ENCODE results near the gene COL25A1.

COL25A1 gene

DNA sequence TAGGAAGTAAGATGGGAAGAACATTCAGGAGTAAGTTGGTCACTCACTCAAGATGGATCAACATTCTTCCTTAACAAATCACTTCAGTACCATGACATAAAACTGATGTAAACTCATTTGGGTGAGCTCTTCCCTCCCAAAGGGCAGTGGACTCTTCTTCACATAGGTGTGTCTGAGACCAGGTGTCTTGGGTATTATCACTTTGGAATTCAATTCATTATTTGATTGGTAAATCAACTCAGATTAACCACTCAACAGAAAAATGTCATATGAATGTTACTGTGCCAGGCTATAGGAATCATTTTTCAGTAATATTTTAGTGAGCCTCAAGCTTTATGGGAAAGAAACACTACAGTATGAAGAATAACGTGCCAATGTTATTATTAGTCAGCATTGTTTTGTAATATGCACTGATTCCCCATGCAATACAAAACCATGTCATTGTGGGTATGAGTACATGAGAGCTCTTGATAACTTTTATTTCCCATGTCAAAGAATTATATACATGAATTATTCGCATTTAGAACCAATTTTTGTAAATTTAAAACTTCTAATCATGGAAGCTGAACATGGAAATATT, 481.0 kb downstream of the COL25A1 start:
- DNase-seq (ENCODE audit: low read depth): no peak
- no peak overlapping the region for H3K4me3 ChIP-seq (ENCODE audit: low read depth, low read length)

GRCh38 chr4:108820492-108821350, 481.7 kb downstream of the COL25A1 start:
- H3K4me3 ChIP-seq (ENCODE audit: low read depth, low read length): no peak overlapping the region

DNA sequence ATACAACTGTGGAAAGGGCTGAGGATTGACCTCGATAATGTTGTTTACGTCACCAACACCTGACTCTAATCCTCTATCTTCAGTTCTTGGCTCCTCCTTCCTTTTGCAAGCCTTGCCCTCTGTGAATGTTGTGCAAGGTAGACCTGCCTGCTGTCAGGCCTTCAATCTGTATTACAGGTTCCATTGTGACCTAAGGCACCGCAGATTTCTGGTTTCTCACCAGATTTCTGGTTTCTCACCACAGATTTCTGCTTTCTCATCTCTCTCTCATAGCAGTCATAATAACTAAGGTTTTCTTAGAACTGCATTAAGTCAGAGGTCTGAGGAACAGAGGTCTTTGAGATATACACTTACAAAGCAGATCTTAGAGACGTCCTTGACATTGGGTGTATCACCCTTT, 488.1 kb downstream of the COL25A1 start:
- no peak for DNase-seq (ENCODE audit: low read depth)
- no peak overlapping the region for H3K4me3 ChIP-seq (ENCODE audit: low read depth, low read length)

More at GRCh38 chr4:108820492-108821350, 481.7 kb downstream of the COL25A1 start:
- DNase-seq (ENCODE audit: low read depth): no peak

DNA sequence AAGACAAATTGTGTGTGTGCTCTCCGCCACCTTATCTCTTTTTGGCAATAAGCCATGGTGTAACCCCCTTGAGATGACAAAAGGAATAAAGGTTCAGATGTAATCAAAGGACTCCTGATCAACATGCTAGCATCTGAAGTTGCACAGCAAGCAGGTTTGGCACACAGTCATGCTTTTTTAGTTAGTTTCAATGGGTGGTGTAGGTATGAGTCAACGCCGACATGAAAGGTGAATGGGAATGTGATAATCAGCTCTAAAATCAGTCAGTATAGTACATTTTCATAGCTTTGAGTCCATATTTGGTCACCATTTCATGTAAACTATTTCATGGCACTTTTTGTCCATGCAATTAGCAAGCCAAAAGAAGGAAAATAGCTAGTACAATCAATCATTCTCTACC, 489.2 kb downstream of the COL25A1 start:
- H3K4me3 ChIP-seq (ENCODE audit: low read depth, low read length): no peak overlapping the region
- DNase-seq (ENCODE audit: low read depth): no peak

DNA sequence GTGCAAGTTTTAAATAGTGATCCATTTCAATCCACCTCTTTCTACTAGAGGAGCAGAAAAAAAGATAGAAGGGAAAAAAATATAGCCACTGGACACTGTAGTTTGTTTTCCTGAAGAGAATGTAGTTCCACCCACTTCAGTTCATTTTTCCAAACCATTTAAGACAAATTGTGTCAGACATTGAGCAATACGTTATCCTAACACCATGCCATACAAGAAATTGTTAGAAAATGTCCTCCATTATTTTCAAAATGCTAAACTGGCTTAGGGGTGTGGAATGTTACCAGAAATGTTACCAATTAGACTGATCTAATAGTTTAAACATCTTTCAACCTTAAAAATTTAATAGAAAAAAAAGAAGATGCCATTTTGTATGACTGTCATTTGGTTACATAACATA, 491.0 kb downstream of the COL25A1 start:
- no peak overlapping the region for H3K4me3 ChIP-seq (ENCODE audit: low read depth, low read length)
- no peak for DNase-seq (ENCODE audit: low read depth)

DNA sequence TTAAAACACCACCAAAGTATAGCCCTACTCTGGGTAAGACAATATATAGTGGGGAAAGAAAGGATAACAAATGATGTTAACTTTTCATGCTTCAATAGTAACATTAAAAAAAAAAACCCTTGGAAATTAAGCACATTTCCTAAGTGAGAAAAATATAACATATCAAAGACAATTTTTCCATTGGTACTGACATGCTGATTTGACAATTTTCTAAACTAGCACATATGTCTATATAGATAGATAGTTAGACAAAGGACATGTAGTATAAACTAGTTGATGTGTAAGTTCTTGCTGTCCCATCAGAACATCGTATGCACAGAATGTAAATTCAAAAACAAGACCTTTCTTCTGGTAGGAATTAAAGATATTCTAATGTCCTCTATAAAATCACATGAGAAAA, 492.4 kb downstream of the COL25A1 start:
- no peak overlapping the region for H3K4me3 ChIP-seq (ENCODE audit: low read depth, low read length)
- DNase-seq (ENCODE audit: low read depth): no peak

DNA sequence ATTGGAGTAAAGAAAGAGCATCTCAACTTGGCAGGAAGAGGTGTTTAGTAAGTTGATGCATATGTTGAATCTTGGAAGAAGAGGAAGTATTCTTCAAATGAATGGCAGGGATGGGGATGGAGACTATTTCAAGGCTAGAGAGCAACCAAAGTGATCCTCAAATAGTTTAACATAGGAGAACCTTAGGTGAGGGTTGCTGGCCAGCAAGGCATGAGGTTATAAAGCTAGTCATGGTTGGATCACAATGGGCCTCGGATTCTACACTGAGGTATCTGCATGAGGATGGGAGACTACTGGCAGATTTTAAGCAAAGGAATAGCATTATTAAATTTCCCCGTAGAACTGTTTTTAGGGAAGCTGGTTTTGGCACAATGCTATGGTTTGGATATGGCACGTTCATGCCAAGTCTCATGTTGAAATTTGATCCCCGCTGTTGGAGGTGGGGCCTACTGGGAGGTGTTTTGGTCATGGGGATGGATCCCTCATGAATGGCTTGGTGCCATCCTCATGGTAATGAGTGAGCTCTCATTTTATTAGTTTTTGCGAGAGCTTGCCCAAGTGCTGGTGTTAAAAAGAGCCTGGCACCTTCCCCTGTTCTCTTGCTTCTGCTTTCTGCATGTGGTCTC, 497.7 kb downstream of the COL25A1 start:
- no peak for DNase-seq (ENCODE audit: low read depth)
- H3K4me3 ChIP-seq (ENCODE audit: low read depth, low read length): no peak overlapping the region

- no peak for DNase-seq (ENCODE audit: low read depth)
- no peak overlapping the region for H3K4me3 ChIP-seq (ENCODE audit: low read depth, low read length)
Observed at GRCh38 chr4:108799306-108799705, 503.2 kb downstream of the COL25A1 start.

- no peak overlapping the region for H3K4me3 ChIP-seq (ENCODE audit: low read depth, low read length)
- no peak for DNase-seq (ENCODE audit: low read depth)
Observed at GRCh38 chr4:108796173-108796572, 506.3 kb downstream of the COL25A1 start.

GRCh38 chr4:108795733-108796132, 506.7 kb downstream of the COL25A1 start:
- H3K4me3 ChIP-seq (ENCODE audit: low read depth, low read length): no peak overlapping the region
- DNase-seq (ENCODE audit: low read depth): no peak

DNA sequence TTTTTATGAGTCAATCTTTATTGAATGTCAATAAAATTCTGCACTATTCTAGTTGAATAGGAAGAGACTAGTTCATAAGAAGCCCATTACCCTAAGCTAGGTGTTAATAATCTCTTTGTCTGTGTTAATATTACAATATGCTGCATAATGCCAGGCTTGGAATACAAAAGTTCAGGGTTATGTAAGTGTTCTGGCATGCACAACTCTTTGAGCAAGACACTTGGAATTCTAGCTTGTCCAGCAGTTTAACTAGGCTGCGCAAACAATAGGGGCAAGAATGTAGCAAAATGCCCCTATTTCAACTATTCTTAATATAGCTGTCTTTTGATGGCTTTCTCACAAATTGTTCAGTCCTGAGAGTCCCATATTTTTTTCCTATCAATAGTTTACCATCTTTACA, 508.3 kb downstream of the COL25A1 start:
- no peak overlapping the region for H3K4me3 ChIP-seq (ENCODE audit: low read depth, low read length)
- DNase-seq (ENCODE audit: low read depth): no peak

GRCh38 chr4:108793415-108793814, 509.0 kb downstream of the COL25A1 start:
- no peak overlapping the region for H3K4me3 ChIP-seq (ENCODE audit: low read depth, low read length)
- DNase-seq (ENCODE audit: low read depth): no peak

DNA sequence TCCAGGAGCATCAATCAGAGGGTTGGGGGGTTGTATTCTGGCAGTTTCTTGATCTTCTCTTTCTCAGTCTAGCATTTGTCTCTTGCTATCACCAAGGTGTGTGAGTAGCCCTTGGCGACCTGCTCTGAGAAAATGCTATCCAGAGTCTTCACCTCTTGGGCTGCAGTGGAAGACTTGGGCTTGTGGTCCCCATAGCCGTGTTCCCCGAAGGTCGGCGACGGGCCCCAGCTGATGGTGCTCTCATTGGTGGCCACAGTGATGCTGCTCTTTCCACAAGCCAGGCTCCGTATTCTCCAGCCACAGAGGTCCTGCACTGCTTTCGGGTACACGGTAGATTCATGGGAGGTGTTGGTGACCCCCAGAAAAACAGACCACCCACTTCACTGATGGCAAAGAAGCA, 513.7 kb downstream of the COL25A1 start:
- no peak overlapping the region for H3K4me3 ChIP-seq (ENCODE audit: low read depth, low read length)
- DNase-seq (ENCODE audit: low read depth): no peak

DNA sequence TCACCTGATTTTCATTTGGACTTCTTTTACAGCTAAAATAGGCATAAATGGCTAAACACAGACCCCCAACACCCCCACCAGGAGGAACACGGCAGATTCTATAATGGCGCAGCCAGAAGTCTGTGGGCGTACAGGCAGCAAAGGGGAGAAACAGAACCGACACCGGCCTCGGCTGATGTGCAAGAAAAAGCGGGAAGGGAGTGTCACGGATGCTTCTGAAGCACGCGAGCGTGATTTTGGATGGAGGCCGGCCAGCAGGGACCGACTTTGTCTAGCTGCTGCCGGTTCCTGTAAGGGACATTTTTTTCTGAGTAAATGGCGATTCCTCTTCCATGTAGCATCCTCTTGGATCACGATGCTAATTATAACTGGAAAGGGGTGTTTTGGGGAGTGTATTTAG, 514.7 kb downstream of the COL25A1 start:
- H3K4me3 ChIP-seq (ENCODE audit: low read depth, low read length): no peak overlapping the region
- DNase-seq (ENCODE audit: low read depth): no peak

- H3K4me3 ChIP-seq (ENCODE audit: low read depth, low read length): no peak overlapping the region
- no peak for DNase-seq (ENCODE audit: low read depth)
Observed at GRCh38 chr4:108787106-108787505, 515.4 kb downstream of the COL25A1 start.

DNA sequence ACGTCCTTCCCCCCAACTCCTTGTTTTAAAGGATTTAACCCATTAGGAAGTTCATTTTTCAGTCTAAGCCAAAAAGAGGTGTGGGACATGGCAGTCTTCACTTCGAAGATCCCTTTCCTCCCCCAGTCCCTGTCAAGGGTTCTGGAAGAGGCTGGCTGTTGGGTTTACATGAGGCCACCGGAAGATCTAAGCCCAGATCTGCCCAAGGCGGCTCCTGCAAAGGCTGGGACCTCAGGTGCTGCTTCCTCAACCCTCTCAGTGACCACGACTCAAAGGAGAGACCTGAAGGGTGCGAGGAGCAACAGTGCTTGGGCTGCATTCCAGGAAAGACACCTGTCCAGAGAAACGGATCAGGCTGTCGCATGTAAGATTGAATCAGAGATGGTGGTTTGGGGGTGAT, 516.1 kb downstream of the COL25A1 start:
- DNase-seq (ENCODE audit: low read depth): no peak
- H3K4me3 ChIP-seq (ENCODE audit: low read depth, low read length): no peak overlapping the region

- DNase-seq (ENCODE audit: low read depth): no peak
- no peak overlapping the region for H3K4me3 ChIP-seq (ENCODE audit: low read depth, low read length)
Observed at GRCh38 chr4:108783665-108784463, 518.6 kb downstream of the COL25A1 start.

GRCh38 chr4:108779958-108780357, 522.5 kb downstream of the COL25A1 start:
- DNase-seq (ENCODE audit: low read depth): no peak
- no peak overlapping the region for H3K4me3 ChIP-seq (ENCODE audit: low read depth, low read length)

GRCh38 chr4:108777388-108777787, 525.1 kb downstream of the COL25A1 start:
- H3K4me3 ChIP-seq (ENCODE audit: low read depth, low read length): no peak overlapping the region
- no peak for DNase-seq (ENCODE audit: low read depth)

GRCh38 chr4:108775921-108776320, 526.5 kb downstream of the COL25A1 start:
- no peak for DNase-seq (ENCODE audit: low read depth)
- H3K4me3 ChIP-seq (ENCODE audit: low read depth, low read length): no peak overlapping the region
